ENCODE results near the gene CTDSP2. TPM values are rescaled to one million over a fixed set of nuclear protein-coding genes. Genes with fewer than 3 reads are reported as not detected.

The CTDSP2 gene
- polyA plus RNA-seq, 4 donors = 35.1 to 143 (median 51.8) TPM

DNA sequence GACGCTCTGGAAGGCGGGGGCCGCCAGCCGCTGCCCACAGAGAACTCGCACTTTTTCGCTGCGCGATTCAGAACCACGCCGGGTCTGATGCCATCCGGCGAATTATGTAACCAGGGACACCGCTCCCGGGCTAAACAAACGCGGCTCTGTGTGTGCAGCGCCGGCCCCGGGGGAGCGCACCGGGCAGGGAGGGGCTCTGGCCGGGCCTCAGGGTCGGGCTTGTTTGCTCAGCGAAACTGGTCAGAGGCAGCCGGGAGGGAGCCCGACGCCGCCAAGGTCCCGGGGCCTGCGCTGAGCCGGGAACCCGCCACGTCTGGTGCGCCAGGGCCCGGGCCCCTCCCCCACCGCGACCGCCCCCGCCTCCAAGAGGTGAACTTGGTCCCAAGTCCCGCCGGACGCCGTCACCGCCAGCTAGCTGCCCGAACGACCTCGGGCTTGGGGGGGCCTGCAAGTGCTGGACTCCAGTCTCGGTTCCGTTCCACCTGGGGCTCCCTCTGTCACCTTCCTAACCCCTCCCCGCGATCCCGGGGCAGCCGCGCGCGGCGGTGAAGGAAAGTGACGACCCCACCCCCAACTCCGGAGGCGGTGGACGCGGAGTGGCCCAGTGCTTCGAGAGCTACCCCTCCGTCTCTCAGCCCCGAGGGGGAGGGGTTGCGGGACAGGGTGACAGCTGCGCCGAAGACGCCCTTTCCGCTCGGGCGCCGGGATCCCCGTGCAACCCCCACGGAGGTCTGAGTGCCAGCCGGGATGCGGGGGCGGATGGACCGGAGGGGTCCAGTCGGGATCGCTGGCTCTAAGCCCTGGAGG is 848 bp downstream of the CTDSP2 start:
- Histone ChIP-seq H3K9me3 (ENCODE audit: control insufficient read depth in 2 of 2, insufficient read depth in 1 of 2, low read depth in 1 of 2, low read length in 1 of 2) (no peaks in the 10 kb centered on the region), H3K4me3 (ENCODE audit: low read depth in 1 of 3, low read length in 3 of 3) (peak overlapping the region; percentile 97 to 100 (median 99)), H3K4me1 (ENCODE audit: control insufficient read depth in 3 of 3, insufficient read depth in 2 of 3, low read depth in 1 of 3, low read length in 2 of 3) (peaks cover 13 to 35% (median 19%) of the 10 kb centered on the region in 3 donors), H3K27ac (ENCODE audit: low read depth in 1 of 3, low read length in 2 of 3) (peak overlapping the region; percentile 90 to 99 (median 98)), H3K36me3 (ENCODE audit: control insufficient read depth in 3 of 3, insufficient read depth in 2 of 3, low read depth in 1 of 3, low read length in 3 of 3) (peaks cover 0 to 10% (median 0%) of the 10 kb centered on the region in 3 donors), H3K27me3 (ENCODE audit: control insufficient read depth in 3 of 3, insufficient read depth in 3 of 3, low read length in 3 of 3) (no peaks in the 10 kb centered on the region)
- WGBS, 3 donors = 0 to 1% (median 0%) methylated on average over 68 to 81 of the region's 81 CpGs
- no peak for FAIRE-seq
- peak; percentile 60 to 77 for DNase-seq

GRCh38 chr12:57844709-57845477 is 1.6 kb downstream of the CTDSP2 start:
- peak; percentile 36 to 57 for DNase-seq
- Histone ChIP-seq H3K9me3 (ENCODE audit: control insufficient read depth in 2 of 2, insufficient read depth in 1 of 2, low read depth in 1 of 2, low read length in 1 of 2) (no peaks in the 10 kb centered on the region), H3K4me1 (ENCODE audit: control insufficient read depth in 3 of 3, insufficient read depth in 2 of 3, low read depth in 1 of 3, low read length in 2 of 3) (peaks cover 19 to 43% (median 27%) of the 10 kb centered on the region in 3 donors), H3K4me3 (ENCODE audit: low read depth in 1 of 3, low read length in 3 of 3) (peak overlapping the region; percentile 97 to 100 (median 99)), H3K36me3 (ENCODE audit: control insufficient read depth in 3 of 3, insufficient read depth in 2 of 3, low read depth in 1 of 3, low read length in 3 of 3) (peaks cover 0 to 16% (median 0%) of the 10 kb centered on the region in 3 donors), H3K27ac (ENCODE audit: low read depth in 1 of 3, low read length in 2 of 3) (peak overlapping the region; percentile 90 to 99 (median 98)), H3K27me3 (ENCODE audit: control insufficient read depth in 3 of 3, insufficient read depth in 3 of 3, low read length in 3 of 3) (no peaks in the 10 kb centered on the region)
- WGBS, 3 donors = 1% methylated on average over 39 to 42 of the region's 42 CpGs
- no peak for FAIRE-seq

GRCh38 chr12:57842342-57843294 is 3.9 kb downstream of the CTDSP2 start:
- peak overlapping the region in 2 of 3 donors; percentile 2 to 7 for H3K4me3 ChIP-seq (ENCODE audit: low read depth in 1 of 3, low read length in 3 of 3)
- DNase-seq (peak; percentile 38 to 62), FAIRE-seq (no peak)
- H3K27me3 ChIP-seq (ENCODE audit: control insufficient read depth in 3 of 3, insufficient read depth in 3 of 3, low read length in 3 of 3) = no peaks in the 10 kb centered on the region
- 27 to 38% (median 33%) methylated on average over 14 of the region's 14 CpGs for WGBS, 3 donors
- peaks cover 0 to 24% (median 0%) of the 10 kb centered on the region in 3 donors for H3K36me3 ChIP-seq (ENCODE audit: control insufficient read depth in 3 of 3, insufficient read depth in 2 of 3, low read depth in 1 of 3, low read length in 3 of 3)
- peaks cover 26 to 62% (median 34%) of the 10 kb centered on the region in 3 donors for H3K4me1 ChIP-seq (ENCODE audit: control insufficient read depth in 3 of 3, insufficient read depth in 2 of 3, low read depth in 1 of 3, low read length in 2 of 3)
- H3K9me3 ChIP-seq (ENCODE audit: control insufficient read depth in 2 of 2, insufficient read depth in 1 of 2, low read depth in 1 of 2, low read length in 1 of 2) = no peaks in the 10 kb centered on the region
- peak overlapping the region in 1 of 3 donors; percentile 19 for H3K27ac ChIP-seq (ENCODE audit: low read depth in 1 of 3, low read length in 2 of 3)

DNA sequence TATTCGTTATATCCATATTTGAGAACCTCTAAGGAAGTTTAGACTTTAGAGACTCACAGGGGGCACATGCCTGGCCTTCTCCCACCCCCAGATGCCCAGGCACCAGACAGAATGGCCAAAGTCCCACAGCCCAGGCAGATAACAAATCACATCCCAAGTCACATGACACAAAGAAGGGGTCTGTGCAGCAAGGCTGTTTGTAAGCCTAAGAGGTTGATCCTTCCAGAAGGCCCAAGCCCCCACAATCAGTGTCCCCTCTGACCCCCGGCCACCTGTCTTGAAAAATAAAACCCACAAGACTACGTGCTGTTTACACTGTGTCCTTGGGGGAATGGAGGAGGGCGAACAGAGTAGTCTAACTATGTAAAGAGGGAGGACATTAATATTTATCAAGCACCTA is 5.1 kb downstream of the CTDSP2 start:
- peak overlapping the region in 1 of 3 donors; percentile 1 for H3K4me3 ChIP-seq (ENCODE audit: low read depth in 1 of 3, low read length in 3 of 3)
- FAIRE-seq (no peak), DNase-seq (no peak)
- H3K9me3 ChIP-seq (ENCODE audit: control insufficient read depth in 2 of 2, insufficient read depth in 1 of 2, low read depth in 1 of 2, low read length in 1 of 2) = no peaks in the 10 kb centered on the region
- peaks cover 28 to 69% (median 43%) of the 10 kb centered on the region in 3 donors for H3K4me1 ChIP-seq (ENCODE audit: control insufficient read depth in 3 of 3, insufficient read depth in 2 of 3, low read depth in 1 of 3, low read length in 2 of 3)
- H3K27me3 ChIP-seq (ENCODE audit: control insufficient read depth in 3 of 3, insufficient read depth in 3 of 3, low read length in 3 of 3) = no peaks in the 10 kb centered on the region
- H3K36me3 ChIP-seq (ENCODE audit: control insufficient read depth in 3 of 3, insufficient read depth in 2 of 3, low read depth in 1 of 3, low read length in 3 of 3) = peaks cover 0 to 28% (median 0%) of the 10 kb centered on the region in 3 donors
- 24 to 36% (median 34%) methylated on average over 4 of the region's 4 CpGs for WGBS, 3 donors
- H3K27ac ChIP-seq (ENCODE audit: low read depth in 1 of 3, low read length in 2 of 3) = no peak overlapping the region

DNA sequence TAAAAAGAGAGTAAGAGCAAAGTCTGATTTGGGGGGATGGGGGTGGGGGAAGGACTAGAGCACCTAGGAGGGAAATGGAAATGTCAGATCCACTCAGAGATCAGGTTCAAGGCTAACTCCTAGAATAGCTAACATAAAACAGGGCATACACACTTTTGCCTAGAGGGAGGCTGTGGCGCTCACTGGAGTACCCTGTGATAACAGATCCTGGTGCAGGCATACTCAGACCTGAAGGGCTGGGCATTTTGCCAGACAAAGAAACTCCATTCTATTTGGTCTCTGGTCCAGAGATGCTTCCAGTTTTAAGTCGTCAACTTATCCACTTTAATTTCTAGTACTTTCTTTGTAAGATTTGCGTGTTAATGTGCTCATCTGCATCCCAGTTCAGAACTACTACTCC is 5.8 kb downstream of the CTDSP2 start:
- H3K4me1 ChIP-seq (ENCODE audit: control insufficient read depth in 3 of 3, insufficient read depth in 2 of 3, low read depth in 1 of 3, low read length in 2 of 3) = peaks cover 28 to 76% (median 50%) of the 10 kb centered on the region in 3 donors
- H3K9me3 ChIP-seq (ENCODE audit: control insufficient read depth in 2 of 2, insufficient read depth in 1 of 2, low read depth in 1 of 2, low read length in 1 of 2) = no peaks in the 10 kb centered on the region
- peak in 1 of 2 donors; percentile 58 for DNase-seq
- H3K36me3 ChIP-seq (ENCODE audit: control insufficient read depth in 3 of 3, insufficient read depth in 2 of 3, low read depth in 1 of 3, low read length in 3 of 3) = peaks cover 0 to 32% (median 0%) of the 10 kb centered on the region in 3 donors
- FAIRE-seq = no peak
- no peaks in the 10 kb centered on the region for H3K27me3 ChIP-seq (ENCODE audit: control insufficient read depth in 3 of 3, insufficient read depth in 3 of 3, low read length in 3 of 3)
- 18 to 46% (median 23%) methylated on average over 3 of the region's 3 CpGs for WGBS, 3 donors
- H3K27ac ChIP-seq (ENCODE audit: low read depth in 1 of 3, low read length in 2 of 3) = peak overlapping the region in 1 of 3 donors; percentile 41
- no peak overlapping the region for H3K4me3 ChIP-seq (ENCODE audit: low read depth in 1 of 3, low read length in 3 of 3)

DNA sequence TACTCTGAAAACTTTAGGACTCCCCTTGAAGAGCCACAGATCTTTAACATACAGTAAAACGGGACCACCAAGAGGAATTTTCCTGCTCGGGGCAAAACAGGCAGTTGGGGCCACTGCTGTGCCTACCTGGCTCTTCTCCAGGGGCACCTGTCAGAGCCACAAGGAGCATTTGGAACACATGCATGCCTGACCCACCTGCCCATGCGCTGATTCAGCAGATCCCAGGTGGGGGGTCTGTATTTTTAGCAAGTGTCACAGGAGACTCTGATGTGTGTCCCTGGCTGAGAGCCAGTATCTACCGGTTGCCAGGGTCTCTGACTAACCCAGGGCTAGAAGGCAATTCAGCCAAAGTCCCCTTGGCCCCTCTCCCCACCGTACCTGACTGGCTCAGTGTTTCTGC is 6.5 kb downstream of the CTDSP2 start:
- no peaks in the 10 kb centered on the region for H3K9me3 ChIP-seq (ENCODE audit: control insufficient read depth in 2 of 2, insufficient read depth in 1 of 2, low read depth in 1 of 2, low read length in 1 of 2)
- 23 to 44% (median 37%) methylated on average over 5 of the region's 5 CpGs for WGBS, 3 donors
- FAIRE-seq (no peak), DNase-seq (no peak)
- no peak overlapping the region for H3K4me3 ChIP-seq (ENCODE audit: low read depth in 1 of 3, low read length in 3 of 3)
- no peaks in the 10 kb centered on the region for H3K27me3 ChIP-seq (ENCODE audit: control insufficient read depth in 3 of 3, insufficient read depth in 3 of 3, low read length in 3 of 3)
- peaks cover 0 to 36% (median 0%) of the 10 kb centered on the region in 3 donors for H3K36me3 ChIP-seq (ENCODE audit: control insufficient read depth in 3 of 3, insufficient read depth in 2 of 3, low read depth in 1 of 3, low read length in 3 of 3)
- peaks cover 28 to 82% (median 55%) of the 10 kb centered on the region in 3 donors for H3K4me1 ChIP-seq (ENCODE audit: control insufficient read depth in 3 of 3, insufficient read depth in 2 of 3, low read depth in 1 of 3, low read length in 2 of 3)
- H3K27ac ChIP-seq (ENCODE audit: low read depth in 1 of 3, low read length in 2 of 3) = no peak overlapping the region

- H3K27me3 ChIP-seq (ENCODE audit: control insufficient read depth in 3 of 3, insufficient read depth in 3 of 3, low read length in 3 of 3) = no peaks in the 10 kb centered on the region
- H3K9me3 ChIP-seq (ENCODE audit: control insufficient read depth in 2 of 2, insufficient read depth in 1 of 2, low read depth in 1 of 2, low read length in 1 of 2) = no peaks in the 10 kb centered on the region
- DNase-seq (no peak), FAIRE-seq (no peak)
- peaks cover 28 to 86% (median 59%) of the 10 kb centered on the region in 3 donors for H3K4me1 ChIP-seq (ENCODE audit: control insufficient read depth in 3 of 3, insufficient read depth in 2 of 3, low read depth in 1 of 3, low read length in 2 of 3)
- H3K4me3 ChIP-seq (ENCODE audit: low read depth in 1 of 3, low read length in 3 of 3) = no peak overlapping the region
- WGBS, 3 donors = 28 to 49% (median 42%) methylated on average over 8 of the region's 8 CpGs
- H3K27ac ChIP-seq (ENCODE audit: low read depth in 1 of 3, low read length in 2 of 3) = peak overlapping the region; percentile 30 to 57 (median 32)
- peaks cover 0 to 36% (median 0%) of the 10 kb centered on the region in 3 donors for H3K36me3 ChIP-seq (ENCODE audit: control insufficient read depth in 3 of 3, insufficient read depth in 2 of 3, low read depth in 1 of 3, low read length in 3 of 3)
Measured at GRCh38 chr12:57838594-57839302, 7.8 kb downstream of the CTDSP2 start.

All from small intestine (tissue), 7 donors.